ENCODE data around the gene PHF12.
A peak's percentile ranks its signal among the peaks of the same experiment; 100 is the strongest.

Gene PHF12

GRCh38 chr17:28898527-28898955 is 52.8 kb downstream of the PHF12 start:
- H3K79me2 ChIP-seq (ENCODE audit: insufficient read depth, low read length): peaks cover 42% of the 10 kb centered on the region
- no peaks in the 10 kb centered on the region for H4K20me1 ChIP-seq (ENCODE audit: low read depth, low read length)
- no peak overlapping the region for H3K27ac ChIP-seq (ENCODE audit: low read depth, low read length)
- H3K9me3 ChIP-seq (ENCODE audit: insufficient read depth, low read length): no peaks in the 10 kb centered on the region
- no peak overlapping the region for H3K9ac ChIP-seq (ENCODE audit: low read length)
- no peak overlapping the region for H2AFZ ChIP-seq (ENCODE audit: low read depth, low read length, severe bottlenecking)
- H3K4me2 ChIP-seq (ENCODE audit: low read depth, low read length, poor library complexity, severe bottlenecking): no peak overlapping the region
- no peaks in the 10 kb centered on the region for H3K27me3 ChIP-seq (ENCODE audit: low read length)
- peaks cover 27% of the 10 kb centered on the region for H3F3A ChIP-seq (ENCODE audit: insufficient read depth)
- H3K4me3 ChIP-seq (ENCODE audit: insufficient read depth, low read length, poor library complexity, severe bottlenecking): no peak overlapping the region
- H3K9me2 ChIP-seq (replicated peaks; ENCODE audit: insufficient read depth, low read length): no peaks in the 10 kb centered on the region
- no peak for TF ChIP-seq CTCF (IDR thresholded peaks at IDR 0.05; ENCODE audit: insufficient read depth, low read length, poor library complexity, severe bottlenecking)
- no peak for TF ChIP-seq EZH2phosphoT487 (conservative IDR thresholded peaks at IDR 0.05; ENCODE audit: low read length)
- no peaks in the 10 kb centered on the region for H3K36me3 ChIP-seq (ENCODE audit: low read length)

GRCh38 chr17:28897769-28898526 is 53.4 kb downstream of the PHF12 start:
- no peaks in the 10 kb centered on the region for H3K9me2 ChIP-seq (replicated peaks; ENCODE audit: insufficient read depth, low read length)
- no peaks in the 10 kb centered on the region for H4K20me1 ChIP-seq (ENCODE audit: low read depth, low read length)
- H3F3A ChIP-seq (ENCODE audit: insufficient read depth): peaks cover 27% of the 10 kb centered on the region
- H3K27ac ChIP-seq (ENCODE audit: low read depth, low read length): peak overlapping the region; percentile 74
- no peaks in the 10 kb centered on the region for H3K9me3 ChIP-seq (ENCODE audit: insufficient read depth, low read length)
- H2AFZ ChIP-seq (ENCODE audit: low read depth, low read length, severe bottlenecking): peak overlapping the region; percentile 52
- H3K9ac ChIP-seq (ENCODE audit: low read length): peak overlapping the region; percentile 89
- H3K27me3 ChIP-seq (ENCODE audit: low read length): no peaks in the 10 kb centered on the region
- peak overlapping the region; percentile 83 for H3K4me2 ChIP-seq (ENCODE audit: low read depth, low read length, poor library complexity, severe bottlenecking)
- peak overlapping the region; percentile 89 for H3K4me3 ChIP-seq (ENCODE audit: insufficient read depth, low read length, poor library complexity, severe bottlenecking)
- no peaks in the 10 kb centered on the region for H3K36me3 ChIP-seq (ENCODE audit: low read length)
- peaks cover 42% of the 10 kb centered on the region for H3K79me2 ChIP-seq (ENCODE audit: insufficient read depth, low read length)
- TF ChIP-seq EZH2phosphoT487 (conservative IDR thresholded peaks at IDR 0.05; ENCODE audit: low read length): no peak
- no peak for TF ChIP-seq CTCF (IDR thresholded peaks at IDR 0.05; ENCODE audit: insufficient read depth, low read length, poor library complexity, severe bottlenecking)

- no peaks in the 10 kb centered on the region for H3K9me3 ChIP-seq (ENCODE audit: insufficient read depth, low read length)
- peak within 1 kb of the TSS; percentile 74 for H3K27ac ChIP-seq (ENCODE audit: low read depth, low read length)
- H3K4me2 ChIP-seq (ENCODE audit: low read depth, low read length, poor library complexity, severe bottlenecking): peak within 1 kb of the TSS; percentile 83
- H3K9me2 ChIP-seq (replicated peaks; ENCODE audit: insufficient read depth, low read length): no peaks in the 10 kb centered on the region
- peaks cover 27% of the 10 kb centered on the region for H3F3A ChIP-seq (ENCODE audit: insufficient read depth)
- H3K27me3 ChIP-seq (ENCODE audit: low read length): no peaks in the 10 kb centered on the region
- no peaks in the 10 kb centered on the region for H3K36me3 ChIP-seq (ENCODE audit: low read length)
- peak within 1 kb of the TSS; percentile 89 for H3K4me3 ChIP-seq (ENCODE audit: insufficient read depth, low read length, poor library complexity, severe bottlenecking)
- H3K9ac ChIP-seq (ENCODE audit: low read length): peak within 1 kb of the TSS; percentile 89
- H4K20me1 ChIP-seq (ENCODE audit: low read depth, low read length): no peaks in the 10 kb centered on the region
- peak within 1 kb of the TSS; percentile 52 for H2AFZ ChIP-seq (ENCODE audit: low read depth, low read length, severe bottlenecking)
- H3K79me2 ChIP-seq (ENCODE audit: insufficient read depth, low read length): peaks cover 39% of the 10 kb centered on the region
- no peak for TF ChIP-seq EZH2phosphoT487 (conservative IDR thresholded peaks at IDR 0.05; ENCODE audit: low read length)
- no peak for TF ChIP-seq CTCF (IDR thresholded peaks at IDR 0.05; ENCODE audit: insufficient read depth, low read length, poor library complexity, severe bottlenecking)
Observed at GRCh38 chr17:28896884-28897768, 54.2 kb downstream of the PHF12 start, which contains the start of gene FLOT2. FLOT2 (minus strand) TSS chr17:28897733; CDS start chr17:28897574, 159 bp downstream.
